ENCODE results near the gene SERPINB4. TPM values are rescaled to one million over a fixed set of nuclear protein-coding genes. Genes with fewer than 3 reads are reported as not detected.

The SERPINB4 gene
- polyA plus RNA-seq, 1 of the 3 experiments (the other 2 are of a cell fraction): not detected

DNA sequence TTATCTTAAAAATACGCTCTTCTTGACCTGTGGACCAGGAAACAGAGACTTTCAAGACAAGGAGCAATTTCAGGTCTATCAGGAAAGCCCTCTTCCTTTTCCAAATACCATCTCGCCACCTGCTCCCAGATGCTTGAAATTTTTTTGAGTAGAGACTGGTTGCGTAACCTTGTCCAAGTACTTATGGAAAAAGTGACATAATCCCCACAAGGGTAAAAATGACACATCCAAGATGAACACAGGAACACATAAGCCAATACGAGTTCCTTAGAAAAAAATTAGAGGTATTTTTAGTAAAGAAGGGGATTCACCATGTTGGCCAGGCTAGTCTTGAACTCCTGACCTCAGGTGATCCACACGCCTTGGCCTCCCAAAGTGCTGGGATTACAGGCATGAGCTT lies 55.1 kb downstream of the SERPINB4 start:
- ChIA-PET CTCF (interaction anchor here (3.3 kb wide), 1 partner anchor 10 kb away, joined by 21 read pairs; no protein-coding TSS in a partner anchor), POLR2A (no interaction called here)
- H3K4me2 ChIP-seq: no peak overlapping the region
- H3K36me3 ChIP-seq (replicated peaks in 1 of 2; ENCODE audit: control insufficient read depth in 1 of 2, insufficient read depth in 2 of 2, low read length in 1 of 2): no peaks in the 10 kb centered on the region
- H3K9me3 ChIP-seq: no peaks in the 10 kb centered on the region
- DNase-seq: no peak
- no peak overlapping the region for H3K27ac ChIP-seq (ENCODE audit: low read depth in 2 of 2, low read length in 1 of 2)
- H3K4me1 ChIP-seq (ENCODE audit: control insufficient read depth in 1 of 2, insufficient read depth in 2 of 2, low read depth in 1 of 2, low read length in 1 of 2): no peaks in the 10 kb centered on the region; a peak in 1 of 4 replicates
- H4K20me1 ChIP-seq (ENCODE audit: insufficient read depth): no peaks in the 10 kb centered on the region
- H3K79me2 ChIP-seq (ENCODE audit: insufficient read depth): no peaks in the 10 kb centered on the region
- no peaks in the 10 kb centered on the region for H3K9me2 ChIP-seq
- peaks cover 14% of the 10 kb centered on the region; the same call in 1 of the 2 replicates for H3K27me3 ChIP-seq (ENCODE audit: insufficient read depth)
- 8% methylated on average over 5 of the region's 5 CpGs for WGBS (ENCODE audit: low lambda C conversion rate)
- no peak overlapping the region for H2AFZ ChIP-seq (ENCODE audit: low read depth)
- TF ChIP-seq EP300 (IDR thresholded peaks at IDR 0.05; ENCODE audit: borderline replicate concordance in 1 of 2, low read depth in 1 of 2, low read length in 1 of 2) (no peak), SIN3A (IDR thresholded peaks at IDR 0.05; ENCODE audit: borderline replicate concordance, low read depth, low read length) (no peak), POLR2AphosphoS5 (IDR thresholded peaks at IDR 0.05; ENCODE audit: low read depth, low read length) (no peak), FOXM1 (IDR thresholded peaks at IDR 0.05; ENCODE audit: low read depth) (no peak)
- TF ChIP-seq, protein P1, sequence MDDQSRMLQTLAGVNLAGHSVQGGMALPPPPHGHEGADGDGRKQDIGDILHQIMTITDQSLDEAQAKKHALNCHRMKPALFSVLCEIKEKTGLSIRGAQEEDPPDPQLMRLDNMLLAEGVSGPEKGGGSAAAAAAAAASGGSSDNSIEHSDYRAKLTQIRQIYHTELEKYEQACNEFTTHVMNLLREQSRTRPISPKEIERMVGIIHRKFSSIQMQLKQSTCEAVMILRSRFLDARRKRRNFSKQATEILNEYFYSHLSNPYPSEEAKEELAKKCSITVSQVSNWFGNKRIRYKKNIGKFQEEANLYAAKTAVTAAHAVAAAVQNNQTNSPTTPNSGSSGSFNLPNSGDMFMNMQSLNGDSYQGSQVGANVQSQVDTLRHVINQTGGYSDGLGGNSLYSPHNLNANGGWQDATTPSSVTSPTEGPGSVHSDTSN (IDR thresholded peaks at IDR 0.05): no peak
- TF ChIP-seq, protein P2, sequence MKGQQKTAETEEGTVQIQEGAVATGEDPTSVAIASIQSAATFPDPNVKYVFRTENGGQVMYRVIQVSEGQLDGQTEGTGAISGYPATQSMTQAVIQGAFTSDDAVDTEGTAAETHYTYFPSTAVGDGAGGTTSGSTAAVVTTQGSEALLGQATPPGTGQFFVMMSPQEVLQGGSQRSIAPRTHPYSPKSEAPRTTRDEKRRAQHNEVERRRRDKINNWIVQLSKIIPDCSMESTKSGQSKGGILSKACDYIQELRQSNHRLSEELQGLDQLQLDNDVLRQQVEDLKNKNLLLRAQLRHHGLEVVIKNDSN (IDR thresholded peaks at IDR 0.05; ENCODE audit: borderline replicate concordance, low read depth): no peak
- H3F3A ChIP-seq (replicated peaks; ENCODE audit: insufficient read depth): no peaks in the 10 kb centered on the region
- H3K4me3 ChIP-seq (ENCODE audit: low read depth in 2 of 2, low read length in 1 of 2): no peak overlapping the region
- no peak overlapping the region for H3K9ac ChIP-seq

Other genes with a start within 250 kb of the SERPINB4 start
- 15.0 and 18.0 TPM in 2 replicates for gene VPS4B, start 221.8 kb downstream of the SERPINB4 start, polyA plus RNA-seq (2012; rRNA removed)
- gene SERPINB5, start 167.3 kb downstream of the SERPINB4 start, polyA plus RNA-seq (2012; rRNA removed): not detected in 2 replicates
- not detected in 2 replicates for gene SERPINB12, start 101.9 kb downstream of the SERPINB4 start, polyA plus RNA-seq (2012; rRNA removed)
- gene SERPINB13, start 56.9 kb downstream of the SERPINB4 start, polyA plus RNA-seq (2012; rRNA removed): not detected in 2 replicates
- 0.07 TPM in 1 of 2 replicates, not detected in the other for gene SERPINB3, start 17.6 kb upstream of the SERPINB4 start, polyA plus RNA-seq (2012; rRNA removed)
- not detected in 2 replicates for gene SERPINB11, start 58.7 kb upstream of the SERPINB4 start, polyA plus RNA-seq (2012; rRNA removed)
- 99.5 and 170 TPM in 2 replicates for gene SERPINB7, start 131.2 kb upstream of the SERPINB4 start, polyA plus RNA-seq (2012; rRNA removed)
- gene SERPINB2, start 243.4 kb upstream of the SERPINB4 start, polyA plus RNA-seq (2012; rRNA removed): 5.9 and 9.8 TPM in 2 replicates